Neural progenitor cell (in vitro differentiated cells): ENCODE measurements around the gene PP2D1.

Experiments
- EZH2 ChIP-seq: fragments of 200-600 bp; sonication (generic); IDR thresholded peaks from 2 replicates; pipeline ENCODE4 v1.6.1; 2017; ENCODE audit warnings: antibody characterized with exemption, mild to moderate bottlenecking, moderate library complexity
- EZH2phosphoT487 ChIP-seq: fragments of 200-600 bp; sonication (generic); IDR thresholded peaks from 2 replicates; pipeline ENCODE4 v1.6.1; 2017; ENCODE audit warnings: antibody characterized with exemption
- TF ChIP-seq, protein P1 (sequence below): fragments of 200-600 bp; sonication (generic); IDR thresholded peaks from 2 replicates; pipeline ENCODE4 v1.5.1; 2017; ENCODE audit warnings: antibody characterized with exemption, mild to moderate bottlenecking

DNA sequence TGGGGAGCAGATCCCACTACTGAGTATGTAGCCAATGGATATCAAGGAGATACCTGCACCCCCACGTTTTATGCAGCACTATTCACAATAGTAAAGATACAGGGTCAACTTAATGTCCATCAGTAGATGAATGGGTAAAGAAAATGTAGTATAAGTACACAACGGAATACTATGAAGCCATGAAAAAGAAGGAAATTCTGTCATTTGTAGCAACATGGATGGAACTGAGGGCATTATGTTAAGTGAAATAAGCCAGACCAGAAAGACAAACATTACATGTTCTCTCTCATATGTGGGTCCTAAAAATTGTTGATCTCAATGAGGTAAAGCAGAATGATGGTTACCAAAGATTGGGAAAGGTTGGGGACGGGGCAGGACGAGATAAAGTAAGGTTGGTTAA, 14.6 kb downstream of the PP2D1 start:
- TF ChIP-seq, protein P1, sequence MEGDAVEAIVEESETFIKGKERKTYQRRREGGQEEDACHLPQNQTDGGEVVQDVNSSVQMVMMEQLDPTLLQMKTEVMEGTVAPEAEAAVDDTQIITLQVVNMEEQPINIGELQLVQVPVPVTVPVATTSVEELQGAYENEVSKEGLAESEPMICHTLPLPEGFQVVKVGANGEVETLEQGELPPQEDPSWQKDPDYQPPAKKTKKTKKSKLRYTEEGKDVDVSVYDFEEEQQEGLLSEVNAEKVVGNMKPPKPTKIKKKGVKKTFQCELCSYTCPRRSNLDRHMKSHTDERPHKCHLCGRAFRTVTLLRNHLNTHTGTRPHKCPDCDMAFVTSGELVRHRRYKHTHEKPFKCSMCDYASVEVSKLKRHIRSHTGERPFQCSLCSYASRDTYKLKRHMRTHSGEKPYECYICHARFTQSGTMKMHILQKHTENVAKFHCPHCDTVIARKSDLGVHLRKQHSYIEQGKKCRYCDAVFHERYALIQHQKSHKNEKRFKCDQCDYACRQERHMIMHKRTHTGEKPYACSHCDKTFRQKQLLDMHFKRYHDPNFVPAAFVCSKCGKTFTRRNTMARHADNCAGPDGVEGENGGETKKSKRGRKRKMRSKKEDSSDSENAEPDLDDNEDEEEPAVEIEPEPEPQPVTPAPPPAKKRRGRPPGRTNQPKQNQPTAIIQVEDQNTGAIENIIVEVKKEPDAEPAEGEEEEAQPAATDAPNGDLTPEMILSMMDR: no peak
- TF ChIP-seq EZH2: no peak
- TF ChIP-seq EZH2phosphoT487: no peak
